GM23248 (cell line): Measurements from ENCODE around the gene PLAGL2.

Source experiments
- EZH2 ChIP-seq: fragments of 200-600 bp; sonication (generic); IDR thresholded peaks from 2 replicates; pipeline ENCODE4 v1.6.1; 2018; ENCODE audit warnings: antibody characterized with exemption, mild to moderate bottlenecking; ENCODE audit not compliant: insufficient read depth, poor library complexity, severe bottlenecking
- EZH2phosphoT487 ChIP-seq: fragments of 200-600 bp; sonication (generic); IDR thresholded peaks from 2 replicates; pipeline ENCODE4 v1.6.1; 2018; ENCODE audit warnings: antibody characterized with exemption, moderate library complexity, mild to moderate bottlenecking, low read depth; ENCODE audit not compliant: insufficient read depth

GRCh38 chr20:32206760-32207625, 550 bp downstream of the PLAGL2 start:
- TF ChIP-seq EZH2 = no peak
- no peak for TF ChIP-seq EZH2phosphoT487
